Measurements from ENCODE around the gene GCC2. TPM values are rescaled to one million over a fixed set of nuclear protein-coding genes. Genes with fewer than 3 reads are reported as not detected.

The GCC2 gene
- total and polyA plus RNA-seq, 9 of the 15 experiments (the other 6 are each of a cell fraction or from before 2014, with no cell fraction given): 11.4 to 35.7 (median 19.9) TPM

DNA sequence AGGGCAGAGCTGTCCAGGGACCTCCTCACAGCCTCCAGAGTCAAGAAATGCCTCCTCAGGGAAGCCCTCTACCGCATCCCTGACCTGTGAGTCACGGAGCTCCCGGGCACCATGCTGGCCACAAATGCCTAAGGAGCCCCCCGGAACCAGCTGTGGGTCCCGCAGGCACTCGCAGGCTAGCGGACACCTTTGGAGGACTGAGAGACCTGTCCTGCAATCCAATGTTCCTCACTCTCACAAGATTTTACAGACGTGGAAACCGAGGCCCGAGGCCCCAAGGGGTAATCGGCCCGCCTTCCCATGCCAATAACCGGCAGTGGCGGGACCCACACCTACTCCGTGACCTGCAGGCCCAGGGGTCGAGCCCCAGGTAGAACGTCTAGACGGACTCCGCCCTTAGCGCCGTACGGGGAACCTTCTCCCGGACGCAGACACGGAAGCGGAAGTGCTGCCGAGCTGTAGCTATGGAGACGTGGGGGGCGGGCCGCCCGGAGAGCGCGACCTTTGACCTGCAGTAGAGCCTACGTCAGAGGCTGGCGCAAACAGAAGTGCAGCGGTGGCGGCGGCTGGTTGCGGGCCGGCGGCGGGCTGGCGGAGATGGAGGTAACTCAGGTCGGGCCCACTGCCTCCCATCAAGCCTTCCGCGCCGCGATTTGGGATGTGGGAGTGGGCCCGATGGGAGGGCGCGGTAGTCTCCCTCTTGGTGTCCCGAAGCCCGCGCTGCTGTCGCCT, at the start of gene GCC2 (continued):
- TF ChIP-seq, protein P1, sequence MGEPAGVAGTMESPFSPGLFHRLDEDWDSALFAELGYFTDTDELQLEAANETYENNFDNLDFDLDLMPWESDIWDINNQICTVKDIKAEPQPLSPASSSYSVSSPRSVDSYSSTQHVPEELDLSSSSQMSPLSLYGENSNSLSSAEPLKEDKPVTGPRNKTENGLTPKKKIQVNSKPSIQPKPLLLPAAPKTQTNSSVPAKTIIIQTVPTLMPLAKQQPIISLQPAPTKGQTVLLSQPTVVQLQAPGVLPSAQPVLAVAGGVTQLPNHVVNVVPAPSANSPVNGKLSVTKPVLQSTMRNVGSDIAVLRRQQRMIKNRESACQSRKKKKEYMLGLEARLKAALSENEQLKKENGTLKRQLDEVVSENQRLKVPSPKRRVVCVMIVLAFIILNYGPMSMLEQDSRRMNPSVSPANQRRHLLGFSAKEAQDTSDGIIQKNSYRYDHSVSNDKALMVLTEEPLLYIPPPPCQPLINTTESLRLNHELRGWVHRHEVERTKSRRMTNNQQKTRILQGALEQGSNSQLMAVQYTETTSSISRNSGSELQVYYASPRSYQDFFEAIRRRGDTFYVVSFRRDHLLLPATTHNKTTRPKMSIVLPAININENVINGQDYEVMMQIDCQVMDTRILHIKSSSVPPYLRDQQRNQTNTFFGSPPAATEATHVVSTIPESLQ (CRISPR knock-in tag; IDR thresholded peaks at IDR 0.05): no peak
- TF ChIP-seq, protein P2, sequence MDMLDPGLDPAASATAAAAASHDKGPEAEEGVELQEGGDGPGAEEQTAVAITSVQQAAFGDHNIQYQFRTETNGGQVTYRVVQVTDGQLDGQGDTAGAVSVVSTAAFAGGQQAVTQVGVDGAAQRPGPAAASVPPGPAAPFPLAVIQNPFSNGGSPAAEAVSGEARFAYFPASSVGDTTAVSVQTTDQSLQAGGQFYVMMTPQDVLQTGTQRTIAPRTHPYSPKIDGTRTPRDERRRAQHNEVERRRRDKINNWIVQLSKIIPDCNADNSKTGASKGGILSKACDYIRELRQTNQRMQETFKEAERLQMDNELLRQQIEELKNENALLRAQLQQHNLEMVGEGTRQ (CRISPR knock-in tag; IDR thresholded peaks at IDR 0.05): no peak
- no peak for TF ChIP-seq TRIM28 (IDR thresholded peaks at IDR 0.05)
- TF ChIP-seq, protein P3, sequence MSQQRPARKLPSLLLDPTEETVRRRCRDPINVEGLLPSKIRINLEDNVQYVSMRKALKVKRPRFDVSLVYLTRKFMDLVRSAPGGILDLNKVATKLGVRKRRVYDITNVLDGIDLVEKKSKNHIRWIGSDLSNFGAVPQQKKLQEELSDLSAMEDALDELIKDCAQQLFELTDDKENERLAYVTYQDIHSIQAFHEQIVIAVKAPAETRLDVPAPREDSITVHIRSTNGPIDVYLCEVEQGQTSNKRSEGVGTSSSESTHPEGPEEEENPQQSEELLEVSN (IDR thresholded peaks at IDR 0.05; ENCODE audit: borderline replicate concordance in 1 of 2, extremely low read depth in 1 of 2, insufficient read depth in 1 of 2, insufficient read length in 1 of 2, low read depth in 1 of 2, low read length in 1 of 2, poor library complexity in 1 of 2, severe bottlenecking in 1 of 2): peak in 1 of 2 experiments; percentile 24
- TF ChIP-seq SREBF1 (IDR thresholded peaks at IDR 0.05; ENCODE audit: borderline replicate concordance, low read depth, low read length): no peak
- TF ChIP-seq SIX5 (IDR thresholded peaks at IDR 0.05; ENCODE audit: borderline replicate concordance in 1 of 2, insufficient read depth in 1 of 2, low read depth in 1 of 2, low read length in 2 of 2): no peak
- TF ChIP-seq BMI1 (IDR thresholded peaks at IDR 0.05; ENCODE audit: low read length): peak; percentile 87
- TF ChIP-seq CHD2 (IDR thresholded peaks at IDR 0.05; ENCODE audit: low read depth, low read length): no peak
- TF ChIP-seq ZNF239 (CRISPR knock-in tag; IDR thresholded peaks at IDR 0.05): no peak
- TF ChIP-seq STAT5A (IDR thresholded peaks at IDR 0.05; ENCODE audit: borderline replicate concordance, low read length): no peak
- TF ChIP-seq SMAD4 (CRISPR knock-in tag; conservative IDR thresholded peaks at IDR 0.05): peak; percentile 99
- TF ChIP-seq BRF1 (IDR thresholded peaks at IDR 0.05; ENCODE audit: borderline replicate concordance, extremely low read depth, insufficient read length): no peak
- TF ChIP-seq ZNF324 (CRISPR knock-in tag; IDR thresholded peaks at IDR 0.05): no peak
- TF ChIP-seq, protein P4, sequence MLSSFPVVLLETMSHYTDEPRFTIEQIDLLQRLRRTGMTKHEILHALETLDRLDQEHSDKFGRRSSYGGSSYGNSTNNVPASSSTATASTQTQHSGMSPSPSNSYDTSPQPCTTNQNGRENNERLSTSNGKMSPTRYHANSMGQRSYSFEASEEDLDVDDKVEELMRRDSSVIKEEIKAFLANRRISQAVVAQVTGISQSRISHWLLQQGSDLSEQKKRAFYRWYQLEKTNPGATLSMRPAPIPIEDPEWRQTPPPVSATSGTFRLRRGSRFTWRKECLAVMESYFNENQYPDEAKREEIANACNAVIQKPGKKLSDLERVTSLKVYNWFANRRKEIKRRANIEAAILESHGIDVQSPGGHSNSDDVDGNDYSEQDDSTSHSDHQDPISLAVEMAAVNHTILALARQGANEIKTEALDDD (IDR thresholded peaks at IDR 0.05): no peak
- TF ChIP-seq NR2C1 (IDR thresholded peaks at IDR 0.05): peak; percentile 98
- TF ChIP-seq NR2C1 (tag; IDR thresholded peaks at IDR 0.05): peak; percentile 99
- TF ChIP-seq, protein P5, sequence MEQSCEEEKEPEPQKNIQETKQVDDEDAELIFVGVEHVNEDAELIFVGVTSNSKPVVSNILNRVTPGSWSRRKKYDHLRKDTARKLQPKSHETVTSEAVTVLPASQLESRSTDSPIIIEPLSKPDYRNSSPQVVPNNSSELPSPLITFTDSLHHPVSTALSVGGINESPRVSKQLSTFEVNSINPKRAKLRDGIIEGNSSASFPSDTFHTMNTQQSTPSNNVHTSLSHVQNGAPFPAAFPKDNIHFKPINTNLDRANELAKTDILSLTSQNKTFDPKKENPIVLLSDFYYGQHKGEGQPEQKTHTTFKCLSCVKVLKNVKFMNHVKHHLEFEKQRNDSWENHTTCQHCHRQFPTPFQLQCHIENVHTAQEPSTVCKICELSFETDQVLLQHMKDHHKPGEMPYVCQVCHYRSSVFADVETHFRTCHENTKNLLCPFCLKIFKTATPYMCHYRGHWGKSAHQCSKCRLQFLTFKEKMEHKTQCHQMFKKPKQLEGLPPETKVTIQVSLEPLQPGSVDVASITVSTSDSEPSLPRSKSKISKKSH (CRISPR knock-in tag; IDR thresholded peaks at IDR 0.05): no peak
- no peak for TF ChIP-seq ZFP30 (CRISPR knock-in tag; IDR thresholded peaks at IDR 0.05; ENCODE audit: borderline replicate concordance)
- TF ChIP-seq ZNF146 (CRISPR knock-in tag; IDR thresholded peaks at IDR 0.05; ENCODE audit: unreplicated experiment): no peak
- no peak for TF ChIP-seq ZNF584 (CRISPR knock-in tag; IDR thresholded peaks at IDR 0.05; ENCODE audit: low read depth)
